ENCODE data around the gene CDCP2. TPM values are rescaled to one million over a fixed set of nuclear protein-coding genes. Genes with fewer than 3 reads are reported as not detected.
"Not testable (repeated sequence)": the region's sequence is repeated elsewhere in the genome, so short reads cannot be mapped to it uniquely, and the experiment has no call there.

CDCP2 gene
- polyA plus RNA-seq, 4 donors, result 0.17 TPM; not detected in 3

- DNase-seq (ENCODE audit: low read depth in 4 of 4, low spot score in 3 of 4), result no peak
Observed at GRCh38 chr1:54168206-54168965, 15.6 kb upstream of the CDCP2 start.

- no peak for DNase-seq (ENCODE audit: low read depth in 4 of 4, low spot score in 3 of 4)
Observed at GRCh38 chr1:54167422-54168139, 14.8 kb upstream of the CDCP2 start.

GRCh38 chr1:54166357-54166756 is 13.6 kb upstream of the CDCP2 start:
- DNase-seq (ENCODE audit: low read depth in 4 of 4, low spot score in 3 of 4), result not testable (repeated sequence)

- no peak for DNase-seq (ENCODE audit: low read depth in 4 of 4, low spot score in 3 of 4)
Observed at GRCh38 chr1:54165146-54165545, 12.3 kb upstream of the CDCP2 start.

GRCh38 chr1:54163573-54163972 is 10.8 kb upstream of the CDCP2 start:
- no peak for DNase-seq (ENCODE audit: low read depth in 4 of 4, low spot score in 3 of 4)

- no peak for DNase-seq (ENCODE audit: low read depth in 4 of 4, low spot score in 3 of 4)
Observed at GRCh38 chr1:54163051-54163450, 10.3 kb upstream of the CDCP2 start.

GRCh38 chr1:54161495-54162168 is 8.8 kb upstream of the CDCP2 start:
- DNase-seq (ENCODE audit: low read depth in 4 of 4, low spot score in 3 of 4), result no peak

- no peak for DNase-seq (ENCODE audit: low read depth in 4 of 4, low spot score in 3 of 4)
Observed at GRCh38 chr1:54160351-54160750, 7.6 kb upstream of the CDCP2 start.

- no peak for DNase-seq (ENCODE audit: low read depth in 4 of 4, low spot score in 3 of 4)
Observed at GRCh38 chr1:54159733-54160316, 7.0 kb upstream of the CDCP2 start.

GRCh38 chr1:54158071-54158470 is 5.3 kb upstream of the CDCP2 start:
- no peak for DNase-seq (ENCODE audit: low read depth in 4 of 4, low spot score in 3 of 4)

GRCh38 chr1:54157401-54157800 is 4.6 kb upstream of the CDCP2 start:
- DNase-seq (ENCODE audit: low read depth in 4 of 4, low spot score in 3 of 4), result no peak

- no peak for DNase-seq (ENCODE audit: low read depth in 4 of 4, low spot score in 3 of 4)
Observed at GRCh38 chr1:54156986-54157385, 4.2 kb upstream of the CDCP2 start.

- no peak for DNase-seq (ENCODE audit: low read depth in 4 of 4, low spot score in 3 of 4)
Observed at GRCh38 chr1:54156201-54156600, 3.4 kb upstream of the CDCP2 start.

GRCh38 chr1:54153535-54154439 is 987 bp upstream of the CDCP2 start:
- no peak for DNase-seq (ENCODE audit: low read depth in 4 of 4, low spot score in 3 of 4)

- no peak for DNase-seq (ENCODE audit: low read depth in 4 of 4, low spot score in 3 of 4)
Observed at GRCh38 chr1:54151013-54151412, 1.8 kb downstream of the CDCP2 start.

- no peak for DNase-seq (ENCODE audit: low read depth in 4 of 4, low spot score in 3 of 4)
Observed at GRCh38 chr1:54149734-54150133, 3.1 kb downstream of the CDCP2 start.

GRCh38 chr1:54144366-54144765 is 8.4 kb downstream of the CDCP2 start:
- no peak for DNase-seq (ENCODE audit: low read depth in 4 of 4, low spot score in 3 of 4)

- no peak for DNase-seq (ENCODE audit: low read depth in 4 of 4, low spot score in 3 of 4)
Observed at GRCh38 chr1:54142146-54142900, 10.5 kb downstream of the CDCP2 start.

GRCh38 chr1:54139711-54140110 is 13.1 kb downstream of the CDCP2 start:
- DNase-seq (ENCODE audit: low read depth in 4 of 4, low spot score in 3 of 4), result no peak
